GM18907 (cell line): Measurements from ENCODE around the gene ASIC3.
"Not testable (repeated sequence)": the region's sequence is repeated elsewhere in the genome, so short reads cannot be mapped to it uniquely, and the experiment has no call there.

ENCODE experiments used
- ATAC-seq: cut with Tn5 transposase; IDR thresholded peaks from one replicate; pipeline ENCODE4 v1.9.1; 2021; ENCODE audit warnings: mild to moderate bottlenecking, moderate library complexity; ENCODE audit not compliant: unreplicated experiment

ASIC3 gene

GRCh38 chr7:151032936-151033863 is 15.1 kb upstream of the ASIC3 start:
- ATAC-seq, result no peak

GRCh38 chr7:151033864-151034249 is 14.5 kb upstream of the ASIC3 start:
- ATAC-seq, result no peak

- no peak for ATAC-seq
Measured at GRCh38 chr7:151034312-151035025, 13.9 kb upstream of the ASIC3 start.

GRCh38 chr7:151035026-151035717 is 13.2 kb upstream of the ASIC3 start:
- no peak for ATAC-seq

GRCh38 chr7:151035902-151036301 is 12.4 kb upstream of the ASIC3 start:
- no peak for ATAC-seq

- ATAC-seq, result no peak
Measured at GRCh38 chr7:151038951-151039849, 9.1 kb upstream of the ASIC3 start.

GRCh38 chr7:151039850-151040548 is 8.3 kb upstream of the ASIC3 start:
- no peak for ATAC-seq

- ATAC-seq, result no peak
Measured at GRCh38 chr7:151040616-151041375, 7.5 kb upstream of the ASIC3 start.

- not testable (repeated sequence) for ATAC-seq
Measured at GRCh38 chr7:151043449-151043848, 4.9 kb upstream of the ASIC3 start.

- ATAC-seq, result no peak
Measured at GRCh38 chr7:151043959-151044358, 4.4 kb upstream of the ASIC3 start.

GRCh38 chr7:151045262-151045661 is 3.1 kb upstream of the ASIC3 start:
- ATAC-seq, result no peak

GRCh38 chr7:151045967-151046366 is 2.4 kb upstream of the ASIC3 start:
- no peak for ATAC-seq

GRCh38 chr7:151046603-151047573 is 1.4 kb upstream of the ASIC3 start:
- no peak for ATAC-seq

GRCh38 chr7:151048911-151049463 is 656 bp downstream of the ASIC3 start:
- no peak for ATAC-seq

- no peak for ATAC-seq
Measured at GRCh38 chr7:151051108-151051507, 2.8 kb downstream of the ASIC3 start.

GRCh38 chr7:151053096-151053495 is 4.8 kb downstream of the ASIC3 start:
- ATAC-seq, result no peak

GRCh38 chr7:151053751-151054150 is 5.4 kb downstream of the ASIC3 start:
- no peak for ATAC-seq

GRCh38 chr7:151056283-151056665 is 7.9 kb downstream of the ASIC3 start:
- no peak for ATAC-seq
